NT2/D1 (cell line): ENCODE measurements around the gene ATP8B4.

ENCODE experiments used
- SUZ12 ChIP-seq: IDR thresholded peaks from 2 replicates; pipeline ENCODE4 v1.6.1; 2011; ENCODE audit not compliant: insufficient read length, insufficient read depth; ENCODE audit errors: extremely low read depth
- YY1 ChIP-seq: IDR thresholded peaks from 2 replicates; pipeline ENCODE4 v1.6.1; 2011; ENCODE audit not compliant: insufficient read length, insufficient read depth

DNA sequence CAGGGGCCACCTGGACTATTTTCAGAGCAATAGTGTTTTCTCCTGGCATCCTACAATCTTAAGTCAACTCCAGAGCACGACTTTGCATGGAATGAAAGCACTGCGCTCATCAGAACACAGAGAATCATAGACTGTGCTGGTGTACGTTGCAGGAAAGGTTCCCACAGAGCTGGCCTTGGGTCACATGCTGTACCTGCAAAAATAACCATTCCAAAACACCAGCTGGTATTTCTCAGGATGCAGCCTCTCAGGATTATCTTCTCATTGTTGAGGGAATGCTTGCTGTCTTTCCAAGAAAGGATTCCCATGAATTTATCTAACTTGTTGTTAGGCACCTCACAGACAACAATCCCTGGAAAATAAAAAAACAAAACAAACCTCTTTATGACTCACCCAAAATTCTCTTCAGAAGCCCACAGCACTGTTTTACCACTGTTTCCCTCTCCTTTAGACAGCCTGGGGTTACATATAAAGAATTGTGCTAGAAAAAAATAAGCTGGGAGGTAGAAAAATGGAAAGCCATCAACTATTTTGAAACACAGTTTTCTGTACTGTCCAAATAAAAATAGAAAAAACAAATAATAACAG is 131.7 kb downstream of the ATP8B4 start:
- TF ChIP-seq YY1 (no peak), SUZ12 (no peak)
